ENCODE results near the gene TNFRSF14. TPM values are rescaled to one million over a fixed set of nuclear protein-coding genes. Genes with fewer than 3 reads are reported as not detected.

TNFRSF14 gene
- total and polyA plus RNA-seq, 2 of the 13 experiments (the other 11 are each of a cell fraction or from before 2014, with no cell fraction given), result 11.9 to 49.9 TPM

DNA sequence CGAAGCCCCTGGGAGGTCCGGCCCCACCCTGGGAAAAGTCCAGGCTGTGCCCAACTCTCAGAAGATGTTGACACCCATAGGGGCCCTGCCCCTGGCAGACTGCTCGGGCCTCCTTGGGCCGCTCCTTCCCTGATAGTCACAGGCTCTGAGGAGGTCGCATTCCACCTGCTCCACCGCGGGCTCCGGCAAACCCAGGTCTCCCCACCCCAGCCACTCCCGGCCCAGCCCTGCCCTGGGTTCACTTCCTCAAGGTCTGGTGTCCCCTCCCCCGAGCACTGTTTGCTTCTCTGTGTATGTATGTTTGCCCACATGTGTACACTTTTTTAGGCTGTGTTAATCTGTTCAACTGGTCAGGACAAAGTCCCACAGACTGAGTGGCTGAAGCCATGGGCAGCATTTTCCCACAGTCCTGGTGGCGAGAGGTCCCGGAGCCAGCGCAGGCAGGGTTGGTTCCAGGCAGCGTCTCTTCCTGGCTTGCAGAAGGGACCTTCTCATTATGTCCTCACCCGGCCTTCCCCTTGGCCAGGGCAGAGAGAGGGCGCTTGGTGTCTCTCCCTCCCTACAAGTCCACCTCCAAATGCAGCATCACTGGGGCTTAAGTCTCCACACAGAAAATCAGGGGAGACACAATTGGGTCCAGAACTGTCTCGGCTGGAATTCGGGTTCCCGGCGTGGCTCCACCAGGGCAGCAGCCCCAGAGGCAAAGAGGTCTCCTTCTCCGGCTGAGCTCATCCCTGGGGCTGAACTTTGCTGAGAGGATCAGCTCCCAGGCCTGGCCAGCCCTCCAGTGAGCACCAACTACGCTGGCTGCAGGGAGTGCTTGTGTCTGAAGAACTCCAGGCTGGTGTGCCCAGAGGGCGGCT lies 19.9 kb downstream of the TNFRSF14 start (continued):
- TF ChIP-seq ONECUT2 (CRISPR knock-in tag; IDR thresholded peaks at IDR 0.05) (no peak), ZNF234 (CRISPR knock-in tag; conservative IDR thresholded peaks at IDR 0.05) (no peak), ZNF34 (CRISPR knock-in tag; IDR thresholded peaks at IDR 0.05; ENCODE audit: borderline replicate concordance) (no peak), TBP (CRISPR knock-in tag; IDR thresholded peaks at IDR 0.05) (no peak), POGZ (CRISPR knock-in tag; IDR thresholded peaks at IDR 0.05) (peak; percentile 40; the same call in 1 of the 2 replicates), ZNF713 (CRISPR knock-in tag; IDR thresholded peaks at IDR 0.05) (no peak), BHLHE40 (IDR thresholded peaks at IDR 0.05; ENCODE audit: low read length) (peak; percentile 28; the same call in 1 of the 2 replicates), TEAD2 (CRISPR knock-in tag; IDR thresholded peaks at IDR 0.05) (no peak), ZBTB20 (CRISPR knock-in tag; IDR thresholded peaks at IDR 0.05; ENCODE audit: borderline replicate concordance, low read depth) (peak; percentile 82; the same call in 1 of the 2 replicates), SMAD1 (CRISPR knock-in tag; IDR thresholded peaks at IDR 0.05; ENCODE audit: borderline replicate concordance, low read depth) (no peak), ZSCAN29 (CRISPR knock-in tag; conservative IDR thresholded peaks at IDR 0.05) (no peak), NR1H2 (CRISPR knock-in tag; IDR thresholded peaks at IDR 0.05; ENCODE audit: borderline replicate concordance, low read depth) (no peak; the same call in 1 of the 2 replicates), PCBP2 (optimal IDR thresholded peaks at IDR 0.05; ENCODE audit: low read depth, low read length, poor library complexity, severe bottlenecking) (no peak), POLR2A (IDR thresholded peaks at IDR 0.05; ENCODE audit: insufficient read depth in 1 of 2, low read depth in 2 of 2, low read length in 2 of 2) (peak in 1 of 2 experiments; percentile 64; a peak in 2 of 4 replicates), TARDBP (CRISPR knock-in tag; IDR thresholded peaks at IDR 0.05) (peak; percentile 78; the same call in 1 of the 2 replicates), ZNF331 (CRISPR knock-in tag; IDR thresholded peaks at IDR 0.05) (0 out of 2 replicates have a peak, but pooled peaks have one; percentile 17), ZFX (CRISPR knock-in tag; IDR thresholded peaks at IDR 0.05; ENCODE audit: low read depth) (peak; percentile 49), ELF1 (CRISPR knock-in tag; IDR thresholded peaks at IDR 0.05) (peak; percentile 33; the same call in 1 of the 2 replicates), IKZF1 (IDR thresholded peaks at IDR 0.05) (no peak), SOX5 (CRISPR knock-in tag; IDR thresholded peaks at IDR 0.05; ENCODE audit: borderline replicate concordance) (peak; percentile 73; the same call in 1 of the 2 replicates)
- TF ChIP-seq, protein P1, sequence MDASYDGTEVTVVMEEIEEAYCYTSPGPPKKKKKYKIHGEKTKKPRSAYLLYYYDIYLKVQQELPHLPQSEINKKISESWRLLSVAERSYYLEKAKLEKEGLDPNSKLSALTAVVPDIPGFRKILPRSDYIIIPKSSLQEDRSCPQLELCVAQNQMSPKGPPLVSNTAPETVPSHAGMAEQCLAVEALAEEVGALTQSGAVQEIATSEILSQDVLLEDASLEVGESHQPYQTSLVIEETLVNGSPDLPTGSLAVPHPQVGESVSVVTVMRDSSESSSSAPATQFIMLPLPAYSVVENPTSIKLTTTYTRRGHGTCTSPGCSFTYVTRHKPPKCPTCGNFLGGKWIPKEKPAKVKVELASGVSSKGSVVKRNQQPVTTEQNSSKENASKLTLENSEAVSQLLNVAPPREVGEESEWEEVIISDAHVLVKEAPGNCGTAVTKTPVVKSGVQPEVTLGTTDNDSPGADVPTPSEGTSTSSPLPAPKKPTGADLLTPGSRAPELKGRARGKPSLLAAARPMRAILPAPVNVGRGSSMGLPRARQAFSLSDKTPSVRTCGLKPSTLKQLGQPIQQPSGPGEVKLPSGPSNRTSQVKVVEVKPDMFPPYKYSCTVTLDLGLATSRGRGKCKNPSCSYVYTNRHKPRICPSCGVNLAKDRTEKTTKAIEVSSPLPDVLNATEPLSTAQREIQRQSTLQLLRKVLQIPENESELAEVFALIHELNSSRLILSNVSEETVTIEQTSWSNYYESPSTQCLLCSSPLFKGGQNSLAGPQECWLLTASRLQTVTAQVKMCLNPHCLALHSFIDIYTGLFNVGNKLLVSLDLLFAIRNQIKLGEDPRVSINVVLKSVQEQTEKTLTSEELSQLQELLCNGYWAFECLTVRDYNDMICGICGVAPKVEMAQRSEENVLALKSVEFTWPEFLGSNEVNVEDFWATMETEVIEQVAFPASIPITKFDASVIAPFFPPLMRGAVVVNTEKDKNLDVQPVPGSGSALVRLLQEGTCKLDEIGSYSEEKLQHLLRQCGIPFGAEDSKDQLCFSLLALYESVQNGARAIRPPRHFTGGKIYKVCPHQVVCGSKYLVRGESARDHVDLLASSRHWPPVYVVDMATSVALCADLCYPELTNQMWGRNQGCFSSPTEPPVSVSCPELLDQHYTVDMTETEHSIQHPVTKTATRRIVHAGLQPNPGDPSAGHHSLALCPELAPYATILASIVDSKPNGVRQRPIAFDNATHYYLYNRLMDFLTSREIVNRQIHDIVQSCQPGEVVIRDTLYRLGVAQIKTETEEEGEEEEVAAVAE (CRISPR knock-in tag; IDR thresholded peaks at IDR 0.05; ENCODE audit: borderline replicate concordance), result no peak
- TF ChIP-seq, protein P2, sequence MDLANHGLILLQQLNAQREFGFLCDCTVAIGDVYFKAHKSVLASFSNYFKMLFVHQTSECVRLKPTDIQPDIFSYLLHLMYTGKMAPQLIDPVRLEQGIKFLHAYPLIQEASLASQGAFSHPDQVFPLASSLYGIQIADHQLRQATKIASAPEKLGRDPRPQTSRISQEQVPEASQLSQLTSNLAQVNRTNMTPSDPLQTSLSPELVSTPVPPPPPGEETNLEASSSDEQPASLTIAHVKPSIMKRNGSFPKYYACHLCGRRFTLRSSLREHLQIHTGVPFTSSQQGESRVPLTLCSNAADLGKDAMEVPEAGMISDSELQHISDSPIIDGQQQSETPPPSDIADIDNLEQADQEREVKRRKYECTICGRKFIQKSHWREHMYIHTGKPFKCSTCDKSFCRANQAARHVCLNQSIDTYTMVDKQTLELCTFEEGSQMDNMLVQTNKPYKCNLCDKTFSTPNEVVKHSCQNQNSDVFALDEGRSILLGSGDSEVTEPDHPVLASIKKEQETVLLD (CRISPR knock-in tag; IDR thresholded peaks at IDR 0.05; ENCODE audit: low read depth), result no peak
- TF ChIP-seq, protein P3, sequence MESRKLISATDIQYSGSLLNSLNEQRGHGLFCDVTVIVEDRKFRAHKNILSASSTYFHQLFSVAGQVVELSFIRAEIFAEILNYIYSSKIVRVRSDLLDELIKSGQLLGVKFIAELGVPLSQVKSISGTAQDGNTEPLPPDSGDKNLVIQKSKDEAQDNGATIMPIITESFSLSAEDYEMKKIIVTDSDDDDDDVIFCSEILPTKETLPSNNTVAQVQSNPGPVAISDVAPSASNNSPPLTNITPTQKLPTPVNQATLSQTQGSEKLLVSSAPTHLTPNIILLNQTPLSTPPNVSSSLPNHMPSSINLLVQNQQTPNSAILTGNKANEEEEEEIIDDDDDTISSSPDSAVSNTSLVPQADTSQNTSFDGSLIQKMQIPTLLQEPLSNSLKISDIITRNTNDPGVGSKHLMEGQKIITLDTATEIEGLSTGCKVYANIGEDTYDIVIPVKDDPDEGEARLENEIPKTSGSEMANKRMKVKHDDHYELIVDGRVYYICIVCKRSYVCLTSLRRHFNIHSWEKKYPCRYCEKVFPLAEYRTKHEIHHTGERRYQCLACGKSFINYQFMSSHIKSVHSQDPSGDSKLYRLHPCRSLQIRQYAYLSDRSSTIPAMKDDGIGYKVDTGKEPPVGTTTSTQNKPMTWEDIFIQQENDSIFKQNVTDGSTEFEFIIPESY (CRISPR knock-in tag; IDR thresholded peaks at IDR 0.05), result no peak

Data from HepG2 (cell line).